Epithelial cell of esophagus (primary cell): ENCODE measurements around the gene ADGRL3.
A peak's percentile ranks its signal among the peaks of the same experiment; 100 is the strongest.

ENCODE experiments used
- DNase-seq: peaks from one replicate; pipeline ENCODE4 v3.0.0; 2010; ENCODE audit warnings: low read depth
- H3K4me3 ChIP-seq: 2 replicates; pipeline ENCODE4 v1.5.1; 2011; ENCODE audit warnings: mild to moderate bottlenecking, low read length, control low read depth
- CTCF ChIP-seq: IDR thresholded peaks from 2 replicates; pipeline ENCODE4 v1.5.1; 2011; ENCODE audit warnings: low read depth, mild to moderate bottlenecking, low read length, control low read depth, inconsistent platforms; ENCODE audit not compliant: insufficient read depth; ENCODE audit errors: missing control alignments

The ADGRL3 gene

GRCh38 chr4:61575796-61576195, 375.7 kb downstream of the ADGRL3 start:
- DNase-seq = no peak
- H3K4me3 ChIP-seq = no peak overlapping the region
- no peak for TF ChIP-seq CTCF

- DNase-seq = no peak
- no peak for TF ChIP-seq CTCF
- no peak overlapping the region for H3K4me3 ChIP-seq
Measured at GRCh38 chr4:61579786-61580185, 379.7 kb downstream of the ADGRL3 start.

- DNase-seq = peak; percentile 61
- H3K4me3 ChIP-seq = no peak overlapping the region
- no peak for TF ChIP-seq CTCF
Measured at GRCh38 chr4:61580721-61581377, 380.7 kb downstream of the ADGRL3 start.

- no peak overlapping the region for H3K4me3 ChIP-seq
- TF ChIP-seq CTCF = no peak
- DNase-seq = peak; percentile 87
Measured at GRCh38 chr4:61583696-61584095, 383.6 kb downstream of the ADGRL3 start.

GRCh38 chr4:61588621-61589402, 388.7 kb downstream of the ADGRL3 start:
- no peak for DNase-seq
- H3K4me3 ChIP-seq = no peak overlapping the region
- TF ChIP-seq CTCF = no peak

GRCh38 chr4:61590881-61591280, 390.8 kb downstream of the ADGRL3 start:
- peak; percentile 18 for TF ChIP-seq CTCF
- H3K4me3 ChIP-seq = no peak overlapping the region
- no peak for DNase-seq
